HG02642 (cell line): ENCODE results near the gene RBM33.

Experiments
- ATAC-seq: cut with Tn5 transposase; IDR thresholded peaks from one replicate; pipeline ENCODE4 v1.9.1; 2021; ENCODE audit warnings: mild to moderate bottlenecking; ENCODE audit not compliant: unreplicated experiment, poor library complexity

RBM33 gene

GRCh38 chr7:155790666-155791065 is 146.2 kb downstream of the RBM33 start:
- no peak for ATAC-seq

DNA sequence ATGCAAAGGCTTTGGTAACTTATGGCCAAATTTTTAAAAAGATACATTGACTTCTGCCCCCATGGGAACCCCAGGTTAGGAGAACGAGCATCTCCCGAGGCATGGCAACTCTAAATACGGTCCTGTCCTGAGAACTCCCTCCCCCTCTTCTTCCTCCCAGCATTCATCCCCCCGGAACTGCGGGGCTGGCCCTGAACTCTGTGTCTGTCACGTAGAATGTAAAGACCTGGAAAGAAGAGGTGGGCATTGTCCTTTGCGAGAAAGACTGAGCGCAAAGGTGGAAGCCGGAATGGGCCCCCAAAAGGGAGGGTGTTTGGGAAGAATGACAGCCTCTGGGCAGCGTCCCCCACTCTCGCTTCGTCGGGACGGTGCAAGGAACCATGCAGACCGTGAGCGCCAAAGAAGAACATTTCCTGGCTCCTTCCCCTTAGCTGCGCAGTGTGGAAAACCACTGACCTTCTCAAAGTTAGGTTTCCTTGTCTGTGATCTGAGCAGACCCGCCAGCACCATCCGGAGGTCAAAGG is 146.8 kb downstream of the RBM33 start:
- ATAC-seq: no peak

- no peak for ATAC-seq
Observed at GRCh38 chr7:155791836-155792235, 147.4 kb downstream of the RBM33 start.

- no peak for ATAC-seq
Observed at GRCh38 chr7:155792315-155792960, 148.0 kb downstream of the RBM33 start.

- ATAC-seq: no peak
Observed at GRCh38 chr7:155792999-155793560, 148.6 kb downstream of the RBM33 start.

- ATAC-seq: no peak
Observed at GRCh38 chr7:155793720-155794119, 149.3 kb downstream of the RBM33 start.

DNA sequence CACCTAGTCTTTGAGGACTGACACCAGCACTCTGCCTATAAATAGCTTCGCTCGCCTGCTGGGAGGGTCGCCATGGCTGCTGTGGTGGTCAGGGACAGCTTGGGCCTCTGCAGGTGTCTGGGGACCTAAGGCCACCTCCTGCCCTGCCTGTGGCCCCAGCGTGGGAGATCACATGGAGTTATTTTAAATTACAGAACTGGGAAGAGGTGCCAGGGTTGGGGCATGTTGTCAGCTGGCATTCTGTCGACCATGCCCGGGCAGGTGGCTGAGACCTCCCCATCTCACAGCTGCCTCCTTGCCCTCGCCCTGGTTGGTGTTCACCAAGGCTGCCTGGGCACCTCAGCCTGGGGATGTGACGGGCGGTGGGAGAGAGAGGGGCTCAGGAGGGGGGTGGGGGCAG is 149.7 kb downstream of the RBM33 start:
- no peak for ATAC-seq

DNA sequence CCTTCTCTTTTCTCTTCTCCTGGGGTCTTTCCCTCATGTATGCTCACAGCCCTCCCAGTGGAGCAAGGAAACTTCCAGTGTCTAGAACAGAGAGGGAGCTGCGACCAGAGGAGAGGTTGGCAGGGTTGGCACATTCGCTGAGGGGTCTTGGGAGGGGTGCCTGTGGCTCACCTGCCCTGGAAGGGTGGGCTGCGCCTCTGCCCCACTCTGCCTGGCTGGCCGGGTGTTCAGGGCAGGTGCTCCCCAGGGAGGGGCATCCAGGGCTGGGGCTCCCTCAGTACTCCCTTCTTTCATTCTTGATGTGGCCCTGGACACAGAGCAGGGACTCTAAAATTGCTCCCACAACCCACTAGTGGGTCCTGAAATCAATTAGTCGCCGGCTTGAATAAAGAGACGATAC is 150.9 kb downstream of the RBM33 start:
- no peak for ATAC-seq

GRCh38 chr7:155795951-155796350 is 151.5 kb downstream of the RBM33 start:
- no peak for ATAC-seq

- ATAC-seq: peak; percentile 75
Observed at GRCh38 chr7:155796381-155797261, 152.2 kb downstream of the RBM33 start.

DNA sequence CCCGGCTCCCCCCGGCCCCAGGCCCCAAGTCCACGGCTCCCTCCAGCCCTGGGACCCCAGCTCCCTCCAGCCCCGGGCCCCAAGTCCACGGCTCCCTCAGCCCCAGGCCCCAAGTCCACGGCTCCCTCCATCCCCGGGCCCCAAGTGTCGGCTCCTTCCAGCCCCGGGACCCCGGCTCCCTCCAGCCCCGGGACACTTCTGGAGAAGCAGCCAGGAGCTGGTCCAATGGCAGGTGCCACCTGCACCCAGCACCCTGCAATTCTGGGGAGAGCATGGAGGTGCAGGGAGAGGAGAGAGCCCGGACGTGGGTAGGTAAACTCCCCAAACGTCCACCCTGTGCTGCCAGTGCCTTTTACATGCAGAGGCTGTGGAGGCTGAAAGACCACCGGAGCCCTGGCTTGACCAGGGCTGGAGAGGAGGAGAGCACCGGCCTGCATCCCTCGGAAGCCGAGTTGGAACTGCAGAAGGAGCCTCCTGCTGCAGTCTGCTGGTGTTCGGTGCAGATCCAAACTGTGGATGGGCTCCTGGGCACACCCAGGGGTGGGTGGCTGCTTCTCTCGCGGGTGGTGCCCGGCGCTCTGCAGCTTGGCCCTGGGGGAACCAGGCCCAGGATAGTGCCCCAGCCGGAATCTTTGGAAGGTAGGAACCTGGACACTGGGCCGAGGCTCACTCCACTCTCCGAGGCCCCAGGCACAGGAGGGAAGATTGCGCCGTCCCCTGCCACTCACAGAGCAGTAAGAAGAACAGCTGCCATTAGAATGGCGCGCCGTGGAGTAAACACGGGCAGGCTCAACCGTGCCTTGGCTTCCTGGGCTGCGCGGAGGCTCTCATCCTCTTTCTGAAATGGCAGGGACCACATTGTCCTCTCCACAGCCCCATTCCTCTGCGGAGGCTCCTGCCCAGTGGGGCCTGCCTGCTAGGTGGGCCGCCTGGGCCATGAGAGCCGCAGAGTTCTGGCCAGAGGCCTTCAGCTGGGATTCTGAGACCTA is 153.1 kb downstream of the RBM33 start:
- no peak for ATAC-seq

DNA sequence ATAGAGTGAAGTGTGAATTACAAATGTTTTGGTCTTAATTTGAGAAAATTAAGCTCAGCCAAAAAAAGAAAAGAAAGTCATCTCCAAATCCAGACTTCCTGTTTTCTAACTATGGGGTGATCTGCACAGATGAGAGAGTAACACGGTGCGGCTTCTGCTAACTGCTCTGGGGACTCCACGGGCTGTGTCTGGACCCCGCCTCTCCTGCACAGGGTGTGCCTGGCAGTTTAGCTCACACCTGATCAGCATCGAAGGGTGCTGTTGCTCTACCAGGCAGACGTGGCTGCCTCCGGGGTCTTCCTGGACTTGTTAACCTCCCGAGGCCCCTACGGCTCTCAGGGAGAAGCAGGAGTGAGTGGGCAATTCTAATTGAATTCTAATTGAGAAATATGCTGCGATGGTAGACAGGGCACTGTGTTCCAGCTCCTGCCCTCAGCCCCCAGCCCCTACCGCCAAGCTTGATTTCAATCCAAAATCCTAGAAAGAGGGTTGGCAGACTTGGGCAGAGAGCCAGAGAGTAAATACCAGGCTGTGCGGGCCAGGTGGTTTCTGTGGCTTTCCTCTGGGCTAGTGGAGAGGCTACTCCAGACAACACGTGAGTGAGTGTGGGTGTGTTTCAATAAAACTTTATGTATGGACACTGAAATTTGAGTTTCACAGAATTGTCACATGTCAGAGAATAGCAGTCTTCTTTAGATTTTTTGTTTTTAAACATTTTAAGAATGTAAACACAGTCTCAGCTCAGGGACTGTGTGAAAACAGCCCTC is 154.4 kb downstream of the RBM33 start:
- ATAC-seq: no peak

DNA sequence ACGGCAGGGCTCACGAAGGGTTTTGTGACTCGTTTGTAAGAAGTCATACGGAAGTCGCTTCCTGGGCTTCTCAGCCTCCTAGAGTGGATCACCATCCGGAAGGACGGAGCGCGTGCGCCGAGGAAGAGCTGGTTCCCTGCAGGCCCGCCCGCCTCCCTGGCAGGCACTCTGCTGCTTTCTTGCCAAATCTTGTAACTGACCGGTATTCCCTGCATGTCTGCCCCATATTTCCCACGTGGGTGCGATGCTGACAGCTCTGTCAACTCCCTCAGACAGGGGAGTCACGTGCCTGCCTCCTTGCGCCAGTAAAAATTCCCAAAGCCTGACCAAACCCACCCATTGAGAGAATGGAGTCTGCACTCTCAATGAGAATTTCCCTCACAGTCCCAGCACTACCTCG is 155.1 kb downstream of the RBM33 start:
- ATAC-seq: no peak

DNA sequence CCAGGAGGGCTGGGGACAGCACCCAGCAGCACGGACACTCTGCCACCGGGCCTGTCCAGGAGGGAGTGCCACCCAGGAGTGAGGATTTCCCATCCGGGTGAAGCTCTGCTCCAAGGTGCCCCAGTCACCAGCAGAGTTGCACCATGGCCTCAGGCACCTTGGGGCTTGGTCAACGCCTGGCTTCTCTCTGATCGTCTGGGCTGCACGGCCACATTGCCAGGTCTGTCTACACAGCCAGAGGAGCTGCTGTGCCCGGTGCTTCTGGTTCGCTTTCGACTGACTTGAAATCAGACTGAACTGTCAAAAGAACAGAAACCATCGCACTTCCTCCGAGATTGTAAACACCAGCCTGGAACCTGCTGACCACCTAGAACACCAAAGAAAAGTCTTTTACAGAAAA is 155.8 kb downstream of the RBM33 start:
- no peak for ATAC-seq

- no peak for ATAC-seq
Observed at GRCh38 chr7:155800741-155801267, 156.3 kb downstream of the RBM33 start.

GRCh38 chr7:155802291-155802690 is 157.8 kb downstream of the RBM33 start:
- ATAC-seq: no peak

DNA sequence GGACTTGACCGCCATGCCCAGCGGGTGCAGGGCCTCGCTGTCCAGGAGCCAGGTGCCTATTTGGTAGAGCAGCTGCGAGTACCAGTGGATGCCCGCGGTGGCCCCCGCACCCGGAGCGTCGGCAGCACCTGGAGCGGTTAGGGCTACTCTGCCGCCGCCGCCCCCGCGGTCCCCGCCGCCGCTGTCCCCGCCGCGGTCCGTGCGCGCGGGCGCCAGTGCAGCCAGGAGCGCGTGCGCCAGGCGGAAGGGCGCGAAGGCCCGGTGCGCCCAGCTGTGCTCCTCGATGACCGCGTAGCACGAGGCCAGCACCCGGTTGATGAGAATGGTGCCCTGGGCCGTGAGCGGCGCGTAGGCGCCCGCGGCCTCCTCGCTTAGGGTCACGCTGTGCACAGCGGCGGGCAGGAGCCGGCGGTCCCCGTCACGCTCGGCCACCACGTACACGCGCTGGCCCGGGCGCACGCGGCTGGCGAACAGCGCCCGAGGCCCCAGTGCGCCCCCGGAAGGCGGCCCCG is 158.5 kb downstream of the RBM33 start:
- ATAC-seq: no peak

DNA sequence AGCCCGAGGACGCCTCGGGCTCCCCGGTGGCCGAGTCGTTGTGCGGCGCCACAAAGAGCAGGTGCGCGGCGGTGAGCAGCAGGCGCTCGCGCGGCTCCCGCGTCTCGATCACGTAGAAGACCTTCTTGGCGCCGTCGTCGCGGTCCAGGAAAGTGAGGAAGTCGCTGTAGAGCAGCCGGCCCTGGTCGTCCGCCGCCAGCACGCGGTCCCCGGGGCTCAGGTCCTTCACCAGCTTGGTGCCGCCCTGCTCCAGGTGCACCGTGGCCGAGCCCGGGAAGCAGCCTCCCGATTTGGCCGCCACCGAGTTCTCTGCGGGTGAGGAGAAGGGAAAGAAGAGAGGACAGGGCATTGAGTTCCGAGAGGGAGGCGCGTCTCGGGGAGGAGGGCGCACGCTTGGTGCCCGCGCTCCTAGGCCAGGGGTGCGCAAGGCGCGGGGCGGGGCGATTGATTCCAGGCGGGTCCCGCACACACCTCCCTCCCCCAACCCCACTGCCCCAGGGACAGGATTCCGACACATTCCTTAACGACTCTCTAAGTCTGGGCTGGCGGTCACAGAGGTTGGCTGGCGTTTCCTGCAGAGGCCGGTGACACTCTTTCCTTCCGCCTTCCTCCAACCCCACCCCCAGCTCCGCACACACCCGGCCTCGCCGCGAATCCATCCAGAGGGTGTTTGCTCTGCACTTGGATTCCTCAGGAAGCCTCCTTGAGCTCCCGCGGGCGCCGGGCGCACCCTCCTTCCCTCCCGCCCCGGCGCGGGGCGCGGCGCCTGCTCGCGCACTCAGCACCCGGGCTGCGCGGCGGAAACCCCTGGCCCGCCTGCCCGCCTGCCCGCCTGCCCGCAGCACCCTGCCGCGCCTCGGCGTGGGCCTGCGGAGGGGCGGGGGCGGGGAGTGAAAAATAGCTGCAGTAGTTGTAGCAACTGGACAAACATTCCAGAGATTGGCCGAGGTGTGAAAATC is 159.2 kb downstream of the RBM33 start:
- no peak for ATAC-seq
